Measurements from ENCODE around the gene RPL22L1. TPM values are rescaled to one million over a fixed set of nuclear protein-coding genes. Genes with fewer than 3 reads are reported as not detected.
A peak's percentile ranks its signal among the peaks of the same experiment; 100 is the strongest.

The RPL22L1 gene
- total and polyA plus RNA-seq, 2 of the 4 experiments (the other 2 are of a cell fraction), result 37.1 to 92.0 TPM

GRCh38 chr3:170866499-170866898 is 3.5 kb downstream of the RPL22L1 start:
- WGBS, 2 experiments (ENCODE audit: extremely low coverage in 2 of 2, insufficient read length in 1 of 2), result no CpG with 5 or more reads among the region's 3 CpGs
- Histone ChIP-seq H4K20me1 (ENCODE audit: insufficient read depth, low read length) (peaks cover 15% of the 10 kb centered on the region; the same call in 1 of the 2 replicates), H2AK5ac (ENCODE audit: low read depth, low read length) (no peak overlapping the region), H2AFZ (replicated peaks; ENCODE audit: low read length, poor library complexity) (no peak overlapping the region), H2AK9ac (replicated peaks; ENCODE audit: low read depth, low read length, poor library complexity) (no peak overlapping the region), H2BK20ac (ENCODE audit: low read depth, low read length) (no peak overlapping the region), H4K5ac (ENCODE audit: low read depth, low read length) (no peak overlapping the region), H3K4me3 (ENCODE audit: insufficient read depth, low read depth, low read length) (no peak overlapping the region), H3K9ac (ENCODE audit: low read depth, low read length) (no peak overlapping the region), H2BK5ac (ENCODE audit: low read depth, low read length, poor library complexity, severe bottlenecking) (no peak overlapping the region), H3K4ac (ENCODE audit: low read depth, low read length) (no peak overlapping the region), H3K4me2 (ENCODE audit: low read depth, low read length) (no peak overlapping the region), H3K27ac (ENCODE audit: insufficient read depth, low read length) (no peak overlapping the region), H4K8ac (ENCODE audit: low read depth in 2 of 2, low read length in 2 of 2) (no peak overlapping the region), H3K36me3 (ENCODE audit: control insufficient read depth, insufficient read depth, low read length) (peaks cover 14% of the 10 kb centered on the region), H3K27me3 (ENCODE audit: control insufficient read depth, insufficient read depth, low read length) (no peaks in the 10 kb centered on the region), H3K9me3 (ENCODE audit: control insufficient read depth, insufficient read depth, low read length) (no peaks in the 10 kb centered on the region), H3K79me1 (ENCODE audit: low read depth in 1 of 2, low read length in 2 of 2) (peaks cover 3 to 31% of the 10 kb centered on the region in 2 experiments; a peak in 3 of 4 replicates), H3K9me1 (ENCODE audit: insufficient read depth, low read length) (peaks cover 4% of the 10 kb centered on the region; the same call in 1 of the 2 replicates), H3K14ac (replicated peaks; ENCODE audit: low read depth, low read length) (no peak overlapping the region), H3K56ac (ENCODE audit: extremely low read depth, insufficient read depth, low read length) (no peak overlapping the region), H3K23ac (ENCODE audit: low read depth, low read length) (no peak overlapping the region), H4K91ac (ENCODE audit: insufficient read depth, low read depth, low read length) (no peak overlapping the region), H2BK120ac (ENCODE audit: low read depth, low read length) (no peak overlapping the region), H3K4me1 (ENCODE audit: control insufficient read depth, insufficient read depth, low read length) (peaks cover 3% of the 10 kb centered on the region; the same call in 1 of the 2 replicates), H2BK15ac (ENCODE audit: low read depth, low read length) (no peak overlapping the region), H3K18ac (ENCODE audit: low read depth, low read length) (no peak overlapping the region)
- in situ Hi-C loops (cut with MboI; ENCODE audit: low sequenced_read_pairs), result no loop called here
- BruUV-seq (replicated peaks), result no TSS peak
- TF ChIP-seq CHD1 (IDR thresholded peaks at IDR 0.05; ENCODE audit: low read depth, low read length) (no peak), CEBPB (IDR thresholded peaks at IDR 0.05; ENCODE audit: low read depth, low read length) (peak; percentile 34; the same call in 1 of the 2 replicates)
- DNase-seq, result no peak
- dilution Hi-C loops (cut with HindIII; ENCODE audit: low sequenced_read_pairs, unreplicated experiment), result no loop called here
- ChIA-PET POLR2A (ENCODE audit: unreplicated experiment) (no interaction called here), CTCF (no interaction called here)
- intact Hi-C loops (cut with micrococcal nuclease), result no loop called here
- ATAC-seq (ENCODE audit: low read depth), result no peak
